Retinal pigment epithelial cell (primary cell): ENCODE results near the gene M1AP.

ENCODE experiments used
- DNase-seq: peaks from one replicate; pipeline ENCODE4 v3.0.0-alpha.2; 2010; ENCODE audit warnings: low read depth
- H3K4me3 ChIP-seq: 2 replicates; pipeline ENCODE4 v1.5.1; 2011; ENCODE audit warnings: mild to moderate bottlenecking, low read length, control low read depth, moderate library complexity
- TF ChIP-seq, protein P1 (sequence below): conservative IDR thresholded peaks from 2 replicates; pipeline ENCODE4 v1.5.1; 2011; ENCODE audit warnings: low read depth, low read length, control low read depth, inconsistent platforms

M1AP gene

GRCh38 chr2:74619651-74620297, 28.4 kb downstream of the M1AP start:
- H3K4me3 ChIP-seq: no peak overlapping the region
- TF ChIP-seq, protein P1, sequence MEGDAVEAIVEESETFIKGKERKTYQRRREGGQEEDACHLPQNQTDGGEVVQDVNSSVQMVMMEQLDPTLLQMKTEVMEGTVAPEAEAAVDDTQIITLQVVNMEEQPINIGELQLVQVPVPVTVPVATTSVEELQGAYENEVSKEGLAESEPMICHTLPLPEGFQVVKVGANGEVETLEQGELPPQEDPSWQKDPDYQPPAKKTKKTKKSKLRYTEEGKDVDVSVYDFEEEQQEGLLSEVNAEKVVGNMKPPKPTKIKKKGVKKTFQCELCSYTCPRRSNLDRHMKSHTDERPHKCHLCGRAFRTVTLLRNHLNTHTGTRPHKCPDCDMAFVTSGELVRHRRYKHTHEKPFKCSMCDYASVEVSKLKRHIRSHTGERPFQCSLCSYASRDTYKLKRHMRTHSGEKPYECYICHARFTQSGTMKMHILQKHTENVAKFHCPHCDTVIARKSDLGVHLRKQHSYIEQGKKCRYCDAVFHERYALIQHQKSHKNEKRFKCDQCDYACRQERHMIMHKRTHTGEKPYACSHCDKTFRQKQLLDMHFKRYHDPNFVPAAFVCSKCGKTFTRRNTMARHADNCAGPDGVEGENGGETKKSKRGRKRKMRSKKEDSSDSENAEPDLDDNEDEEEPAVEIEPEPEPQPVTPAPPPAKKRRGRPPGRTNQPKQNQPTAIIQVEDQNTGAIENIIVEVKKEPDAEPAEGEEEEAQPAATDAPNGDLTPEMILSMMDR: no peak
- no peak for DNase-seq

GRCh38 chr2:74618410-74619083, 29.6 kb downstream of the M1AP start:
- no peak overlapping the region for H3K4me3 ChIP-seq
- TF ChIP-seq, protein P1: no peak
- no peak for DNase-seq

DNA sequence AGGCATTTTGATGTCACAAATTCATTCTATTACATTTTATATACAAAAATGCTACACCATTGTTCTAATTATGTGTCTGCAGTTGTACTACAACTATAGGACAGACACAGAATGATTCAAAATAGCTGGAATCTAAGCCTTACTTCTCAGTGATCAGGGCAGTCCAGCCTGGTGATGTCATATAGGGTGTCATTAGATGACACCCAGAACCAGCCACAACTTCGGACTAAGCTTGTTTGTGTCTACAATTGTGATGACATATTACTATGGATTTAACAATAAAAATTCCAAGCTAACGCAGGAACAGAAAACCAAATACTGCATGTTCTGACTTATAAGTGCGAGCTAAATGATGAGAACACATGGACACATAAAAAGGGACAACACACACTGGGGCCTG, 31.0 kb downstream of the M1AP start:
- no peak for DNase-seq
- no peak overlapping the region for H3K4me3 ChIP-seq
- TF ChIP-seq, protein P1: no peak

GRCh38 chr2:74606927-74607326, 41.2 kb downstream of the M1AP start:
- TF ChIP-seq, protein P1: no peak
- no peak for DNase-seq
- no peak overlapping the region for H3K4me3 ChIP-seq

DNA sequence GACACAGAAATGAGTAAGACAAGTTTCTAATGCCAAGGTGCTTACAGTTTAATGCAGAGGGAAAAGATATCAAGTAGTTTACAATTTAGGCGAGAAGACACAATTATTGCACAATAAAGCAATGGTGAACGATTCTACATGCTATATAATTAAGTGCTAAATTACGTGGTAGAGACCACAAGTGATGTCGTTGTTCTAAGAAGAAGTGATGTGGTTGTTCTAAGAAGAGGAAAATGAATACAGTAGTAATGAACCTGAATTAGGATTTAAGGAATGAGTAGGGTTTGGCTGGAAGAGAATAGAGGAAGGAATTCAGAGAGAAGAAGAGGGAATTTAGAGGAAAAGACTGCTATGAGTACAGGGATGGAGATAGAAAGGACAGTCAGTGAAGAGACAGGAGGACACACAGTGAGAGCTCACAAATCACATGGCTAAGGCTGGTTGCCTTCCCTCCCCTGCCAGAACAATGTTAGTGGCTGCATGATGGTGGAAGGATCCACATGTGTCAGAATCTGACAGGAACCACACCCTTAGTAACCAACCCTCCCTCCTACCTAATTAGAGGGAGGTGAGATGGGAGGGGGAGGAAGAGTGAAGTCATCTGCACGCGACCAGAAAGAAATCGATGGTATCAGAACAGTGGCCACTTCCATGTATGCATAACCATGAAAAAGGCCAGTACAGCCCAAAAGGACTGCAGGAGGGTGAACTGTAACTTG, 44.7 kb downstream of the M1AP start:
- no peak overlapping the region for H3K4me3 ChIP-seq
- no peak for DNase-seq
- TF ChIP-seq, protein P1: no peak

DNA sequence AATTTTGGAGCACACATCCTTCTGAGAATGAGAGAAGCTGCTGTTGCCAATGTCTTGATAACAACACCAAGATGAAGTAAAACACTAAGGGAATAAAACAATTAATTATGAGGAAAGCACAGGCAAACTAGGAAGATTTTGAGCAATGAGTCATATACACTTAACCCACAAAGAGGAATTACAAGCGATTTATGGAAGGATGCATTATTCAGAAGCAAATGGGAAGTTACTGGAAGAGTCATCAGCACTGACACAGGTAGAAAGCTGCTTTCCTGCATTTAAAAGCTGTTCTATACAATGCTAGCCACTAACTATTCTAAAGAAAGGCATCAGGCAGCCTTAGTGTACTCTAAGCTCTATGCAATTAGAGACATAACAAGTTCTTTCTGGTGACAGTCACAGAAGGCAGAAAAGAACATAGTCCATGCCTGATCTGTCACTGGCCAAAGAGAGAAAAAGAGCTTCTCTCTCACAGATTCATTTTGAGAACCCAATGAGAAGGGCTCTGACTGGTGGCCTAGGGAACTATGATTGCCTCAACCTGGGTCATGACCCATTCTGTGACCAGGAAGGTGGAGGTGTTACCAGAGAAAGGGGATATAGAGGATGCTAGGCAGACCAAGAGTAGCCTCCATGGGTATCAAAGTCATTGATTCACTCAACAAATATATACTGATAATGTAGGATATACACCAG, 45.4 kb downstream of the M1AP start:
- no peak overlapping the region for H3K4me3 ChIP-seq
- no peak for DNase-seq
- TF ChIP-seq, protein P1: no peak
